ENCODE measurements around the gene NFS1. TPM values are rescaled to one million over a fixed set of nuclear protein-coding genes. Genes with fewer than 3 reads are reported as not detected.

Gene NFS1
- total and polyA plus RNA-seq, 2 of the 4 experiments (the other 2 are of a cell fraction) = 16.5 to 35.6 TPM

DNA sequence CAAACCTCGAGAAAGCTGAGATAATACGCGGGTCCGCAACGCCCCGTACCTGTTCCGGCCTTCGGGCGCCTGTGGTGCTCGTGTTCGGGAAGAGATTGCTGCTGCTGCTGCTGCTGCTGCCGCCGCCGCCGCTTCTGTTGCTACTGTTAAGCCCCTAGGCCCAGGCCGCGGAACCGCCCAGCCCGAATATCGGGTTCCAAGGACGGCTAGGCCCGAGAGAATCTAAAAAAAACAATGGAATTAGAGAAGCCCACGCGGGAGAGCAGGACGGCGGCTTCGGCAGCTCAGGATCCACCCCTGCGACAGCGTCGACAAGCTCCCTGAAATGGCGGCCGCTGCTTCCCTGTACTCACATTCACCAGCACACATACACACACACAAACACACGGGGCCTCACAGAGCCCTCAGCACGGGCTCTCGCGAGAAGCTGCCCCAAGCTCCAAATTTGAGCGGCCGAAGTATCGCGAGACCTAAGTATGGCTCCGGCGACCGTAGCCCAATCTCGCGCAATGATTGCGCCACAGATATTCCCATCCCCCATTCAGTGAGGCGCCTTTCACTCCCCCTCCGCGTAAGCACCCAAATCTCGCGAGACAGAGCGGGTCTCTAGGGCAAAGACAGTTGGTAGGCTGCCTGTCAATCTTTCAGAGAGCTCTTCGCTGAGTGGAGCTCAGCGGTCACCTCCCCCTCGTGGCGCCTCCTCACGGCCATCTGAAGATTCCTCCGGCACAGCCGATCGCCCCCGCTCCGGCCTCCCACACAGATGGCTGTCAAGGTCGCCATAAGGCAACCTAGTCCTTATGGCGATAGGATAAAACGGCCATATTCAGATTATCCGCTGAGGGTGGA, 43.0 kb upstream of the NFS1 start, which contains the start of gene RBM39 (continued):
- TF ChIP-seq NFE2L2 (IDR thresholded peaks at IDR 0.05; ENCODE audit: low read depth, low read length) = peak; percentile 7; the same call in 1 of the 2 replicates
- TF ChIP-seq MAZ (IDR thresholded peaks at IDR 0.05; ENCODE audit: borderline replicate concordance, low read depth, low read length) = peak; percentile 92; the same call in 1 of the 2 replicates
- TF ChIP-seq FOS (IDR thresholded peaks at IDR 0.05; ENCODE audit: low read depth, low read length) = peak; percentile 57
